Activated naive CD8-positive, alpha-beta T cell treated with anti-CD3 and anti-CD28 coated beads for 36 hours (primary cell): ENCODE measurements around the gene CCDC63. TPM values are rescaled to one million over a fixed set of nuclear protein-coding genes. Genes with fewer than 3 reads are reported as not detected.

Source experiments
- total RNA-seq, 2 experiments: library from RNA; stranded (reverse); gene quantifications; one replicate each; pipeline ENCODE4 v1.2.3, GENCODE V29; 2021

Gene CCDC63
- total RNA-seq, 2 experiments from 2014 or later, result not detected

Other genes starting within 250 kb of the CCDC63 start
- gene TCTN1, start 232.9 kb upstream of the CCDC63 start, total RNA-seq, result 10 to 100 TPM; 11.0 to 13.6 TPM
- gene HVCN1, start 157.9 kb upstream of the CCDC63 start, total RNA-seq, result 10 to 100 TPM; 47.4 to 49.1 TPM
- 100 to 1,000 TPM; 260 to 270 TPM for gene PPP1CC, start 104.1 kb upstream of the CCDC63 start, total RNA-seq
- gene MYL2, start 73.6 kb downstream of the CCDC63 start, total RNA-seq, result not detected
- gene CUX2, start 187.2 kb downstream of the CCDC63 start, total RNA-seq, result under 1 TPM in 1 of 2 experiments, not detected in 1; 0.02 TPM